Umbilical cord (tissue), 2 donors: ENCODE measurements around the gene CLEC16A. TPM values are rescaled to one million over a fixed set of nuclear protein-coding genes. Genes with fewer than 3 reads are reported as not detected.

Experiments used
- DNase-seq: peaks from one replicate; pipeline ENCODE4 v3.0.0-alpha.2; 2015; ENCODE audit warnings: low spot score
- total RNA-seq: library from RNA; depleted of rRNA; stranded (reverse); fragments of >200 nt; gene quantifications from one replicate; pipeline ENCODE4 v1.2.3, GENCODE V29; 2014; ENCODE audit warnings: low replicate concordance; ENCODE audit not compliant: insufficient read depth

CLEC16A gene
- total RNA-seq, 1 donor from 2014 or later, result 25.8 TPM

- no peak for DNase-seq
These were observed 90.7 kb downstream of the CLEC16A start for GRCh38 chr16:11035096-11035495.

- DNase-seq, result no peak
These were observed 91.7 kb downstream of the CLEC16A start for GRCh38 chr16:11036040-11036439.

GRCh38 chr16:11036868-11037410 is 92.6 kb downstream of the CLEC16A start:
- no peak for DNase-seq

- DNase-seq, result no peak
These were observed 93.9 kb downstream of the CLEC16A start for GRCh38 chr16:11038305-11038704.

DNA sequence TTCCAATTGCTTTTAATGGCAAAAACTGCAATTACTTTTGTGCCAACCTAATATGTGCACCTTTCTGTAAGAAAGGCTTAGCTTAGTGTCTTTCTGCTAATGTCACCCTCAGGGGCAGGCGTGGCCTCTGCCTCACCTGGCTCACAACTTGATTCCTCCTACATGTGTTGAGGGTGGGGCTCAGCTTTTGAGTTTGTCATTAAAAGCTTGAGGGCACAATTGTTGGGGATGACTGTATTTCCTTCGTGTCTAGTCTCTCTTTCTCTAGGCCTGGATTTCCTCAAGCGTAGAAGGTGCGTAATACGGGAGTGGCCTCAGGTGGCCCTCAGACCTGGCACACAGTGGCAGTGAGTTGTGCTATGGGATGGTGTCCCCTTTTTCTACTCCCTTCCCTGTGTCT is 94.4 kb downstream of the CLEC16A start:
- no peak for DNase-seq

- DNase-seq, result no peak
These were observed 95.4 kb downstream of the CLEC16A start for GRCh38 chr16:11039726-11040125.

GRCh38 chr16:11042191-11042590 is 97.8 kb downstream of the CLEC16A start:
- DNase-seq, result no peak

GRCh38 chr16:11045441-11045840 is 101.1 kb downstream of the CLEC16A start:
- no peak for DNase-seq

DNA sequence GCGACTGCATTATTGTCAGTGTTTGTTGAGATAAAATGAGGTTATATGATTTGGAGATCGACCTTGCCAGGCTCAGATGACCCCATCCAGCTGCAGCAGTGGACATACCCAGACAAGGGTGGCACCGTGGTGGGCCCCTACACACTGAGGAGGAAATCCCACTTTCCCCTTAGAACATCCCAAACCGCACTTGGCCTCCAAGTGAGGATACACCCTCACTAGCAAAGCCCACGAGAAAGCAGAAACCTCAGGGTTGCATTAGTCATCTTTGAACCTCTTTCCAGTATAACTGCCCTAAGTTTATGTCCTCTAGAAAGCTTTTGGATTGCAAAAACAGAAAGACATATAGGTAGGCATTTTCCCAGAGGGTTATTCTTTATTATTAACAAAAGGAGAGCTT is 101.5 kb downstream of the CLEC16A start:
- peak; percentile 64 for DNase-seq

DNA sequence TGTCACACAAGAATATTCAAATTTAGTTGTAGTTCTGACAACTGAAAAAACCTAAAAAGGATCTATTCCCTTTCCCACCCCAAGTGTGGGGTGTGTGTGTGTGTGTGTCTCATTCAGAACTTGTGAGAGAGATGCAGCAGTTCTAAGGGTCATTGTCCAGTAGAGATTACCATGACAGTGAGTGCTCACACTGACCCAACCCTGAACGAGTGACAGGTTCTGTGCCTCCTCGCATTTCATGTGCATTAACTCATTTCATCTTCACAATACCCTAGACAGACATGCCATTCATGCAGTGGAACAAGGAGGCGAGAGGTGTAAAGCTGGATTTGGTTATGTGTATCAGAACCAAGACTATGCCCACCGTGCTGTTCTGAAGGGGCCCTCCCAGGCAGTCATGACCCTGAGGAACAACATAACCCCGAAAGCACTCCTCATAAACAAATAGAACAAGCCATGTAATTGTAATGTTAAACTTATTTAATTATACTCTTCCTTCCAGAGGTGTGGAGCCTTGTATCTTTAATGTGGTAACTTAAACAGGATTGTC is 102.1 kb downstream of the CLEC16A start:
- no peak for DNase-seq

DNA sequence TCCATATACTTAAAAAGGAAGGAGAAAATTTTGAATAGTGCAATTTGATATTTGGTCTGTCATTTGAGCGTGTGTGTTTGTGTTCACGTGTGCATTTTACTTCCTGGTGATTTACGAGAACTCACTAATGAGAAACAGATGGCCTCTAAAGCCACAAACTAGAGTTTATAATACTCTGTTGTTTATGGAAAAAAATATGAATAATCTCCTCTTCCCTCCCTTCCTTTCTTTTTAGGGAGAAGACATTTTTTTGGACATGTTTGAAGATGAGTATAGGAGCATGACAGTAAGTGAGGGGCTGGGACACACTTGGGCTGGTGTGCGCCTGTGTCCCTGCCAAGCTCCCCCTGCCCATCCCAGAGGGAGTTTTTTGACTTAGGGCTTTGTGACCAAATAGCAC is 102.7 kb downstream of the CLEC16A start:
- peak; percentile 72 for DNase-seq

DNA sequence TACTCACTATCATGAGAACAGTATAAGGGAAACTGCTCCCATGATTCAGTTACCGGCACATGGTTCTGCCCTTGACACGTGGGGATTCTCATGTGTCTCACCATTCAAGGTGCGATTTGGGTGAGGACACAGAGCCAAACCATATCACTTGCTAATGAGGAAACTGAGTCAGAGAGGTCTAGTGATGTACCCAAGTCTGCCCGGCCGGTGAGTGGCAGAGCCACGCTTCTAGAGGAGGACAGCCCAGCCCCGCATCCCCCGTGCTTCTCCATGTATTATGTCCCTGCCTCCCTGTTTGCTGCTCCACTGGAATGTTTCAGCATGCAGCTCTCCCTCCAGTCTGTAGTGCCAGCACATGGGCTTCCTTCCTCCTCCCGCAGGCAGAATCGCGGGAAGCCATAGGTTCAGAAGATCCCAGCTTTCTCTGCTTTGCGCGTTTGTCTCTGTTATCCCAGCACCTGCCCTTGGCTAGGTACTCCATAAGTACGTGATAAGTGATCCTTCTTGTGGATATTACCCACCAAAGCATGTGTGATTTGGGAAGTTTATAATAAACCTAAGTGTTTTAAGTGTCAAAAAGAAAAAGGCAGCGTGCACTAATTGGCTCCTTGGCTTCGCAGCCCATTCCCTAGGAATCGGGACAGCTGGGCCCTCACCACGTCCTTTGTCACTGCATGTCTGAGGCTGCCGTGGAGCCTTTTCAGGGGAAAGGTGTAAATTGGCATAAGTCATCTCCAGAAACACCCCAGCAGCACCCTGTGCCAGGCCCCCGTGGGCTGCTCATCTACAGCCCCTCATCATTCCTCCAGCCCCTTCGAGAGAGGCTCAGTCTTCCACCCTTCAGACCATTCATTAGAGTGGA is 103.8 kb downstream of the CLEC16A start:
- DNase-seq, result no peak

DNA sequence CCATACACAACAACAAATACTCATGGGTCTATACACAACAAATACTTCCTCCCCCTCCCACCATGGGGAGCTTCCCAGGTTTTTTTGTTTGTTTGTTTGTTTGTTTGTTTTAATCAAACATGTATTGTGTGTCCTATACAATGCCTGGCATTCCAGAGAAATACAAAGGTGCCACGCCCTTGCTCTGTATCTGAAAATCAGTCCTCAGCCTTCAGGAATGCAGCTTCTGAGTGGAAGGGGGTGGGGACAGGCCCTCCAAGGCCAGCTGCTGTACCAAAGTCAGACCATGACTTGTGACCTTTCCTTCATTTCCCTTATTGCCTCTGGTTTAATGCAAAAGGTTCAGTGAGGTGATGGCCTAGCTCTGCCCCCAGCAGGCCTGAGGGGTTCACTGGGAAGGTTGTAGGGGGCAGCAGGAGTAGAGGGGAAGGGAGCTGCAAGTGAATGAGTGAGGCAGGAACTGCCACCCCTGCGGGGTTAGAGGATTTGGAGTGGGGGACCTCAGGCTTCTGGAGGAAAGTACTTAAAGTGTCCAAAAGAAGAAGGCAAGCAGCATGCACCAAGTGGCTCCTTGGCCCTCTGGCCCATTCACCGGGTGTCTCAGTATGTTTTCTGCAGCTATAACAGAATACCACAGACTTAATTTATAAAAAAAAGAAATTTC is 105.2 kb downstream of the CLEC16A start:
- DNase-seq, result no peak

DNA sequence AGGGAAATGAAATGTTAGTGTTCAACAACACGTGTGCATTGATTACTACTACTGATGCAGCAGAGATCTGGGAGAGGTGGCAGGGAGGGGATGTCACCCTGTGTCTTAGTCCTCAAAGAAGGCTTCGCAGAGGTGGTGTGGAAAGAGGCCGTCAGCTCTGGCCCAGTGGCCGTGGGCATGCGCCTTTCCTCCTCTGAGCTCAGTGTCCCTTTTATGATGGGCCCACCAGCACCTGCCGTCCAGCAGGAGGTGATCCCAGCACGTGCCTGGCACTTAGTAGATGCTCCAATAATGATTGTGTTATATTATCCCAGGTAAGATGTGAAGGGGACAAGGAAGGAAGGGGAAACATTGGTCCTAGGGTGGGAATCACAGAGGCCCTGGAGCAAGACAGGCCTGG is 106.2 kb downstream of the CLEC16A start:
- DNase-seq, result no peak

DNA sequence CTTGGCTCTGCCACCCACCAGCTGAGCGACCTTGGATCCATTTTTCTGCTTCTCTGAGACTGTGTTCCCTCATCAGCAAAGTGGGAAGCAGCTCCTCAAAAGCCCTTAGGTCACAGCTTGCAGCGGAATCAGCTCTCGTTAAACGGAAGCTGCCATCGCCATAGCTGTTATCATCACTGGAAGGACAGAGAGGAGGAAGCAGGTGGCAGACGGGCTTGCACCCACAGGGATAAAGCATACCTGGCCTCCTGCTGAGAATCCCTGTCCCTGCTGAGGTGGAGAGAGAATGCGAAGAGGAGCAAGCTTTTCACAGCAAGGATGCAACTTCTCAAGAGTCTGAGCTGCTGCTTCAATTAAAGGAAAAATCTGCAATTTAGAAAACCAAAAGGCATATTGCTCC is 106.6 kb downstream of the CLEC16A start:
- DNase-seq, result no peak

- no peak for DNase-seq
These were observed 107.1 kb downstream of the CLEC16A start for GRCh38 chr16:11051430-11051829.

DNA sequence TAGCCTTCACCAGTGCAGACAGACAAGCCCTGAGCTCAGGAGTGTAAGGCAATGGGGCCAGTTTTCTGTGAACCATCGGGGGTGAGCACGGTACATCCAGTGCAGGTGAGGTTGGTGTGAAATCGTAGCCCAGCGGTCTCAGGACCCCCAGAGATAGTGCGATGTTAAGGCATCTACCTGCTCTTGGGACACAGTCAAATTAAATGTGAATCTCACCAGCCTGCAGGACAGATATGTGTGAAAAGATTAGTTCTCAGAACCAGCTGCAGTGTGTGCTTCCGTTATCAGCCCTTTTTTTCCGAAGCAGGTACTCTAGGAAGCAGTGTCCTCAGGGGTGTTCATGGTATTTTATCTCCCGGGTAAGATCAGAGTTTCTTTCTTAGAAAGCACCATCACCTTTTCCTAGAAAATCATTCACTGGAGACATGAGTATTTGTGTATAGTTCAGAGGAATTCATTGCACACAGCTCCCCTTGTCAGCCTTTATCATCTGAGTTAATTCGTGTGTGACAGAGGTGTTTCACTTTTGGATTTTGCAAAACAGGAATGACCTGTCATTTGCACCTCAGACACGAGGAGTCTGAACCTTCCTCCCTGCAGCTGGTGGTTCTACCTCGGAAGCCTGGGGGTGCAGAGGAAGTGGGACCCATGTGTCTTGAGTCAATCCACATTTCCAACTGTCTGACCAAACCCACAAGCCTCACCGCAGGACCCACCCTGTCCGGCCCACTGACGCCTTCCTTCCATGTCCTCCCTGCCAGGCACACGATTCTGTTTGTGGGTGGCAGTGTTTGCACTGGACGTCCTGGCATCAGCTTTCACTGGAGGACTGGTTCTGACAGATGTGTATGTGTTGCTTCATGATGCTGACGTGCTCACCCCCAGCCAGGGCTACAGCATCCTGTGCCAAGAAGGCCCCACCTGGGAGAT is 107.8 kb downstream of the CLEC16A start:
- no peak for DNase-seq

- no peak for DNase-seq
These were observed 109.6 kb downstream of the CLEC16A start for GRCh38 chr16:11053916-11054460.

DNA sequence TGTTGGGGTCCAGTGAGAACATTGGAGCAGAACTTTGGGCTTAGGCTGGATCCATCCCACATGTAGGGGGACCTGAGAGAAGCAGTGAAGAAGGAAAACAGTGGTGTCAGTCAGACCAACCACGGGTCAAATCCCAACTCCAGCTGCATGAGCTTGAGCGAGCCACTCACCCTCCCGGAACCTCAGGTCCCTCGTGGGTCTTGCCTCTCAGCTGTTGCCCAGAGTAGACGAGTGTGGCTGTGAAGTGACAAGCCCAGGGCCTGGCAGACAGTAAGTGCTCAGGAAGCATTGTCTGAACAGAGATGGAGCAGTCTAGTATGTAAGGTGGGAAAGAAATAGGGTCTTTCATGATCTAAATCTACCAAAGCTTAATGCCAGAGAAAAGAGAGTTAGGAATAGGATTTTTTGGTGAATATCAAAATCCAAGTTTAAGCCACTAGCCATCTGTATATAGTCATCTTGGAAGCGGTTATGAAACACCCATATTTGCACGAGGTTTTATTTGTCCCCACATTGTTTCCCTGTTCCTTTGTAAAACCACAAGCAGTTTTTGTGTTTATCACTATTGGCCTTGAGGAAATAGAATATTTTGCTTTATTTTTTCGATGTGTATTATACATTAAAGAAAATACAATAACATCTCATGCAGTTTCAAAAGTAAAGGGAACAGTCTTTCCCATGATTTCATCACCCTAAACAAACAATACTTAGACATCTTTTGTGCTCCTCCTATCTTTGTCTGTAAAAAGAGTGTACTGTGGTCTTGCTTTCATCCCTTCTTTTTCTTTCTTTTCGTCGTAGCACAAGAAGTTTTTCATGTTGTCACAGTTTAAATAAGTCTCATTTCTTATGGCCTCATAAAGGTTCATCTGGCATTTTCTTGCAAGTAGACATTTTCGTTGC is 112.0 kb downstream of the CLEC16A start:
- no peak for DNase-seq
